Hematopoietic multipotent progenitor cell (in vitro differentiated cells): ENCODE data around the gene FBXL14. TPM values are rescaled to one million over a fixed set of nuclear protein-coding genes. Genes with fewer than 3 reads are reported as not detected.

Experiments used
- DNase-seq, 3 donors: peaks; one replicate each; pipeline ENCODE4 v3.0.0-alpha.2; 2011 to 2015; ENCODE audit warnings: low read depth in 2 of 3, low spot score in 2 of 3
- total RNA-seq: library from RNA; depleted of rRNA; stranded (reverse); fragments of >200 nt; gene quantifications from one replicate; pipeline ENCODE4 v1.2.3, GENCODE V29; 2012

The FBXL14 gene
- 39.9 TPM for total RNA-seq

- peak; percentile 76 to 94 (median 93) for DNase-seq
Observed at GRCh38 chr12:1594261-1595025, at the start of gene FBXL14. Gene FBXL14, minus strand, starts transcription at chr12:1594581. Its CDS starts 515 bp downstream, at chr12:1594066.

GRCh38 chr12:1643905-1644533 is 49.6 kb upstream of the FBXL14 start:
- no peak for DNase-seq

GRCh38 chr12:1643043-1643442 is 48.7 kb upstream of the FBXL14 start:
- DNase-seq = no peak

- DNase-seq = no peak
Observed at GRCh38 chr12:1642513-1642912, 48.1 kb upstream of the FBXL14 start.

- DNase-seq = no peak
Observed at GRCh38 chr12:1640328-1641234, 46.2 kb upstream of the FBXL14 start.

- DNase-seq = no peak
Observed at GRCh38 chr12:1639538-1639937, 45.2 kb upstream of the FBXL14 start.

- DNase-seq = no peak
Observed at GRCh38 chr12:1638203-1638602, 43.8 kb upstream of the FBXL14 start.

- DNase-seq = no peak
Observed at GRCh38 chr12:1635301-1636095, 41.1 kb upstream of the FBXL14 start.

- DNase-seq = peak in 2 of 3 donors; percentile 55 to 78
Observed at GRCh38 chr12:1634590-1635191, 40.3 kb upstream of the FBXL14 start.

GRCh38 chr12:1634149-1634548 is 39.8 kb upstream of the FBXL14 start:
- DNase-seq = no peak

GRCh38 chr12:1633459-1633858 is 39.1 kb upstream of the FBXL14 start:
- no peak for DNase-seq

GRCh38 chr12:1632702-1633101 is 38.3 kb upstream of the FBXL14 start:
- DNase-seq = no peak

GRCh38 chr12:1630827-1631591 is 36.6 kb upstream of the FBXL14 start:
- no peak for DNase-seq

- DNase-seq = peak in 2 of 3 donors; percentile 40 to 47
Observed at GRCh38 chr12:1630133-1630826, 35.9 kb upstream of the FBXL14 start.

GRCh38 chr12:1629338-1630132 is 35.2 kb upstream of the FBXL14 start:
- DNase-seq = peak in 2 of 3 donors; percentile 41 to 46

- DNase-seq = no peak
Observed at GRCh38 chr12:1628666-1629337, 34.4 kb upstream of the FBXL14 start, which contains the start of gene WNT5B. Gene WNT5B, plus strand, starts transcription at chr12:1629231. Its CDS starts 2,124 bp downstream, at chr12:1631355.

- DNase-seq = no peak
Observed at GRCh38 chr12:1622406-1622805, 28.0 kb upstream of the FBXL14 start.
